HEK293 (cell line): Measurements from ENCODE around the gene CSRP1.
A peak's percentile ranks its signal among the peaks of the same experiment; 100 is the strongest.

Experiments
- GLI2 ChIP-seq: fragments of 450-650 bp; formaldehyde crosslinking; IDR thresholded peaks from 2 replicates; pipeline ENCODE4; 2017; ENCODE audit warnings: missing biosample characterization, missing genetic modification characterization, low read depth, borderline replicate concordance
- OVOL3 ChIP-seq: fragments of 450-650 bp; formaldehyde crosslinking; IDR thresholded peaks from 2 replicates; pipeline ENCODE4 v1.5.1; 2016; ENCODE audit warnings: missing biosample characterization, missing genetic modification characterization
- REST ChIP-seq: fragments of 450-650 bp; formaldehyde crosslinking; IDR thresholded peaks from 2 replicates; pipeline ENCODE4 v1.5.1; 2016; ENCODE audit warnings: missing biosample characterization, missing genetic modification characterization
- ZBTB1 ChIP-seq: fragments of 450-650 bp; formaldehyde crosslinking; IDR thresholded peaks from 2 replicates; pipeline ENCODE4 v1.5.1; 2016; ENCODE audit warnings: missing biosample characterization, missing genetic modification characterization
- ZBTB8A ChIP-seq: fragments of 450-650 bp; formaldehyde crosslinking; IDR thresholded peaks from 2 replicates; pipeline ENCODE4 v1.5.1; 2016; ENCODE audit warnings: missing biosample characterization, missing genetic modification characterization
- ZNF138 ChIP-seq: fragments of 450-650 bp; formaldehyde crosslinking; IDR thresholded peaks from 2 replicates; pipeline ENCODE4 v1.5.1; 2016; ENCODE audit warnings: missing biosample characterization, missing genetic modification characterization, borderline replicate concordance
- ZNF140 ChIP-seq: fragments of 450-650 bp; formaldehyde crosslinking; IDR thresholded peaks from 2 replicates; pipeline ENCODE4 v1.5.1; 2016; ENCODE audit warnings: missing biosample characterization, missing genetic modification characterization
- ZNF19 ChIP-seq: fragments of 450-650 bp; formaldehyde crosslinking; IDR thresholded peaks from 2 replicates; pipeline ENCODE4; 2016; ENCODE audit warnings: missing biosample characterization, missing genetic modification characterization, low read depth
- ZNF202 ChIP-seq: fragments of 450-650 bp; formaldehyde crosslinking; IDR thresholded peaks from 2 replicates; pipeline ENCODE4 v1.5.1; 2016; ENCODE audit warnings: missing biosample characterization, missing genetic modification characterization, borderline replicate concordance
- ZNF292 ChIP-seq: fragments of 450-650 bp; formaldehyde crosslinking; IDR thresholded peaks from 2 replicates; pipeline ENCODE4 v1.5.1; 2016; ENCODE audit warnings: low read depth, missing biosample characterization, missing genetic modification characterization, borderline replicate concordance
- ZNF394 ChIP-seq: fragments of 450-650 bp; formaldehyde crosslinking; IDR thresholded peaks from 2 replicates; pipeline ENCODE4 v1.5.1; 2016; ENCODE audit warnings: missing biosample characterization, missing genetic modification characterization, mild to moderate bottlenecking, moderate library complexity, borderline replicate concordance
- ZNF404 ChIP-seq: fragments of 450-650 bp; formaldehyde crosslinking; IDR thresholded peaks from 2 replicates; pipeline ENCODE4 v1.5.1; 2017; ENCODE audit warnings: missing biosample characterization, missing genetic modification characterization
- ZNF433 ChIP-seq: fragments of 450-650 bp; formaldehyde crosslinking; IDR thresholded peaks from 2 replicates; pipeline ENCODE4 v1.5.1; 2016; ENCODE audit warnings: missing biosample characterization, missing genetic modification characterization, low read depth
- ZNF48 ChIP-seq: fragments of 450-650 bp; formaldehyde crosslinking; IDR thresholded peaks from 2 replicates; pipeline ENCODE4 v1.5.1; 2016; ENCODE audit warnings: missing biosample characterization, missing genetic modification characterization
- ZNF518A ChIP-seq: fragments of 450-650 bp; formaldehyde crosslinking; conservative IDR thresholded peaks from 2 replicates; pipeline ENCODE4 v1.5.1; 2016; ENCODE audit warnings: low read depth, missing biosample characterization, missing genetic modification characterization
- ZNF555 ChIP-seq: fragments of 450-650 bp; formaldehyde crosslinking; conservative IDR thresholded peaks from 2 replicates; pipeline ENCODE4 v1.5.1; 2017; ENCODE audit warnings: missing biosample characterization, mild to moderate bottlenecking, missing genetic modification characterization, inconsistent platforms
- ZNF558 ChIP-seq: fragments of 450-650 bp; formaldehyde crosslinking; IDR thresholded peaks from 2 replicates; pipeline ENCODE4 v1.5.1; 2016; ENCODE audit warnings: missing biosample characterization, missing genetic modification characterization
- ZNF623 ChIP-seq: fragments of 450-650 bp; formaldehyde crosslinking; IDR thresholded peaks from 2 replicates; pipeline ENCODE4 v1.5.1; 2016; ENCODE audit warnings: missing biosample characterization, missing genetic modification characterization
- ZNF626 ChIP-seq: fragments of 450-650 bp; sonication (Bioruptor Pico); formaldehyde crosslinking; IDR thresholded peaks from 2 replicates; pipeline ENCODE4 v1.5.1; 2018; ENCODE audit warnings: missing biosample characterization, missing genetic modification characterization, inconsistent platforms
- ZNF664 ChIP-seq: fragments of 450-650 bp; formaldehyde crosslinking; IDR thresholded peaks from 2 replicates; pipeline ENCODE4 v1.5.1; 2016; ENCODE audit warnings: missing biosample characterization, missing genetic modification characterization
- ZNF791 ChIP-seq: fragments of 450-650 bp; formaldehyde crosslinking; IDR thresholded peaks from 2 replicates; pipeline ENCODE4 v1.5.1; 2016; ENCODE audit warnings: missing biosample characterization, missing genetic modification characterization
- ZXDB ChIP-seq: fragments of 450-650 bp; formaldehyde crosslinking; IDR thresholded peaks from 2 replicates; pipeline ENCODE4 v1.5.1; 2016; ENCODE audit warnings: missing biosample characterization, missing genetic modification characterization
- TF ChIP-seq, protein P1 (sequence below): fragments of 450-650 bp; formaldehyde crosslinking; IDR thresholded peaks from 2 replicates; pipeline ENCODE4 v1.5.1; 2016; ENCODE audit warnings: missing biosample characterization, missing genetic modification characterization
- TF ChIP-seq, protein P2 (sequence below): fragments of 450-650 bp; formaldehyde crosslinking; IDR thresholded peaks from 2 replicates; pipeline ENCODE4 v1.5.1; 2016; ENCODE audit warnings: missing biosample characterization, missing genetic modification characterization

Gene CSRP1

DNA sequence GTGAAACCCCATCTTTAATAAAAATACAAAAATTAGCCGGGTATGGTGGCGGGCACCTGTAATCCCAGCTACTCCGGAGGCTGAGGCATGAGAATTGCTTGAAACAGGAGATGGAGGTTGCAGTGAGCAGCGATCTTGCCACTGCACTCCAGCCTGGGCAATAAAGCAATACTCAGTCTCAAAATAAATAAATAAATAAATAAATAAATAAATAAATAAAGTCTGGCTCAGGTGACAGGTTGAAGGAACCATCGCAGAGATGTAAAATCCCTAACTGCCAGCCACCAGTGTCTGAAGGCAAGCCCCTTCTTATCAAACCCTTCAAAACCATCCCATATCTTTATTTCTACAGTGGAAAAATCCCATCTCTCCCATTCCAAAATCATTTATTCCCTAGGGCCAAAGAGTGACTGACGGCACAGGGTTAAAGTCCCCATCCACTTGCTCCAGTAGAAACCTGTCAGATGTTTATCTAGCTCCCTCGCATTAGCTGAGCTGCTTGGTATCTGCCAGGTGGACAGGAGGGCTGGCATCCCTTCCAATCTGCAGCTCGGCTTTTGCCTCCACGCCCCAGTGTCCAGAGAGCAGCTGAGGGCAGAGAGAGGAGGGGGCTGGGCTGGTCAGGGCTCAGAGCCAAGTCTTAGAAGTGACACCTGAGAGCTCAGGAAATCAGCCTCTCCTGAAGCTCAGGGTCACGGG is 5.0 kb downstream of the CSRP1 start (continued):
- TF ChIP-seq, protein P1, sequence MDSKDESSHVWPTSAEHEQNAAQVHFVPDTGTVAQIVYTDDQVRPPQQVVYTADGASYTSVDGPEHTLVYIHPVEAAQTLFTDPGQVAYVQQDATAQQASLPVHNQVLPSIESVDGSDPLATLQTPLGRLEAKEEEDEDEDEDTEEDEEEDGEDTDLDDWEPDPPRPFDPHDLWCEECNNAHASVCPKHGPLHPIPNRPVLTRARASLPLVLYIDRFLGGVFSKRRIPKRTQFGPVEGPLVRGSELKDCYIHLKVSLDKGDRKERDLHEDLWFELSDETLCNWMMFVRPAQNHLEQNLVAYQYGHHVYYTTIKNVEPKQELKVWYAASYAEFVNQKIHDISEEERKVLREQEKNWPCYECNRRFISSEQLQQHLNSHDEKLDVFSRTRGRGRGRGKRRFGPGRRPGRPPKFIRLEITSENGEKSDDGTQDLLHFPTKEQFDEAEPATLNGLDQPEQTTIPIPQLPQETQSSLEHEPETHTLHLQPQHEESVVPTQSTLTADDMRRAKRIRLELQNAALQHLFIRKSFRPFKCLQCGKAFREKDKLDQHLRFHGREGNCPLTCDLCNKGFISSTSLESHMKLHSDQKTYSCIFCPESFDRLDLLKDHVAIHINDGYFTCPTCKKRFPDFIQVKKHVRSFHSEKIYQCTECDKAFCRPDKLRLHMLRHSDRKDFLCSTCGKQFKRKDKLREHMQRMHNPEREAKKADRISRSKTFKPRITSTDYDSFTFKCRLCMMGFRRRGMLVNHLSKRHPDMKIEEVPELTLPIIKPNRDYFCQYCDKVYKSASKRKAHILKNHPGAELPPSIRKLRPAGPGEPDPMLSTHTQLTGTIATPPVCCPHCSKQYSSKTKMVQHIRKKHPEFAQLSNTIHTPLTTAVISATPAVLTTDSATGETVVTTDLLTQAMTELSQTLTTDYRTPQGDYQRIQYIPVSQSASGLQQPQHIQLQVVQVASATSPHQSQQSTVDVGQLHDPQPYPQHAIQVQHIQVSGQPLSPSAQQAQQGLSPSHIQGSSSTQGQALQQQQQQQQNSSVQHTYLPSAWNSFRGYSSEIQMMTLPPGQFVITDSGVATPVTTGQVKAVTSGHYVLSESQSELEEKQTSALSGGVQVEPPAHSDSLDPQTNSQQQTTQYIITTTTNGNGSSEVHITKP (tag by site-specific recombination): no peak
- TF ChIP-seq GLI2 (tag by site-specific recombination) (peak; percentile 27; the same call in 1 of the 2 replicates), OVOL3 (0 out of 2 replicates have a peak, but pooled peaks have one; percentile 15), ZNF19 (tag by site-specific recombination) (0 out of 2 replicates have a peak, but pooled peaks have one; percentile 55), ZNF48 (tag by site-specific recombination) (no peak), ZBTB8A (tag by site-specific recombination) (peak; percentile 64), ZNF140 (tag by site-specific recombination) (peak; percentile 62; the same call in 1 of the 2 replicates), ZNF202 (tag by site-specific recombination) (peak; percentile 62; the same call in 1 of the 2 replicates), ZNF138 (tag by site-specific recombination) (peak; percentile 65; the same call in 1 of the 2 replicates), ZNF791 (no peak), ZNF555 (no peak; the same call in 1 of the 2 replicates), ZNF558 (tag by site-specific recombination) (peak; percentile 69; the same call in 1 of the 2 replicates), ZNF626 (tag by site-specific recombination) (no peak), ZNF292 (tag by site-specific recombination) (0 out of 2 replicates have a peak, but pooled peaks have one; percentile 57), ZNF518A (tag by site-specific recombination) (peak; percentile 86), ZNF394 (tag by site-specific recombination) (peak; percentile 92), ZNF664 (tag by site-specific recombination) (0 out of 2 replicates have a peak, but pooled peaks have one; percentile 39), ZBTB1 (tag by site-specific recombination) (0 out of 2 replicates have a peak, but pooled peaks have one; percentile 54), REST (peak; percentile 64; the same call in 1 of the 2 replicates), ZNF623 (tag by site-specific recombination) (peak; percentile 74), ZNF433 (peak; percentile 67), ZNF404 (tag by site-specific recombination) (peak; percentile 77), ZXDB (0 out of 2 replicates have a peak, but pooled peaks have one; percentile 53)
- TF ChIP-seq, protein P2, sequence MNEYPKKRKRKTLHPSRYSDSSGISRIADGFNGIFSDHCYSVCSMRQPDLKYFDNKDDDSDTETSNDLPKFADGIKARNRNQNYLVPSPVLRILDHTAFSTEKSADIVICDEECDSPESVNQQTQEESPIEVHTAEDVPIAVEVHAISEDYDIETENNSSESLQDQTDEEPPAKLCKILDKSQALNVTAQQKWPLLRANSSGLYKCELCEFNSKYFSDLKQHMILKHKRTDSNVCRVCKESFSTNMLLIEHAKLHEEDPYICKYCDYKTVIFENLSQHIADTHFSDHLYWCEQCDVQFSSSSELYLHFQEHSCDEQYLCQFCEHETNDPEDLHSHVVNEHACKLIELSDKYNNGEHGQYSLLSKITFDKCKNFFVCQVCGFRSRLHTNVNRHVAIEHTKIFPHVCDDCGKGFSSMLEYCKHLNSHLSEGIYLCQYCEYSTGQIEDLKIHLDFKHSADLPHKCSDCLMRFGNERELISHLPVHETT (tag by site-specific recombination): peak; percentile 60; the same call in 1 of the 2 replicates
